ENCODE data around the gene TMEM132C. TPM values are rescaled to one million over a fixed set of nuclear protein-coding genes. Genes with fewer than 3 reads are reported as not detected.

TMEM132C gene
- total RNA-seq, 1 experiment from 2014 or later, result not detected

GRCh38 chr12:128513831-128514230 is 246.9 kb downstream of the TMEM132C start:
- Mint-ChIP-seq H3K27ac (ENCODE audit: low read depth, unreplicated experiment) (no peak overlapping the region), H3K4me3 (ENCODE audit: unreplicated experiment) (no peak overlapping the region), H3K27me3 (ENCODE audit: insufficient read depth, unreplicated experiment) (no peaks in the 10 kb centered on the region), H3K36me3 (ENCODE audit: insufficient read depth, unreplicated experiment) (peaks cover 5% of the 10 kb centered on the region), H3K9me3 (ENCODE audit: unreplicated experiment) (peaks cover 36% of the 10 kb centered on the region), H3K4me1 (ENCODE audit: insufficient read depth, unreplicated experiment) (no peaks in the 10 kb centered on the region)
- POLR2A ChIA-PET, result no interaction called here
- BruUV-seq (replicated peaks), result no TSS peak
- no peak for TF ChIP-seq CTCF (IDR thresholded peaks at IDR 0.05; ENCODE audit: unreplicated experiment)
- intact Hi-C loops (cut with micrococcal nuclease), result no loop called here
- CTCF ChIA-PET, result no interaction called here
- DNase-seq (ENCODE audit: unreplicated experiment), result no peak

- no peak overlapping the region for H3K4me3 Mint-ChIP-seq (ENCODE audit: unreplicated experiment)
- H3K27me3 Mint-ChIP-seq (ENCODE audit: insufficient read depth, unreplicated experiment), result no peaks in the 10 kb centered on the region
- H3K27ac Mint-ChIP-seq (ENCODE audit: low read depth, unreplicated experiment), result no peak overlapping the region
- no peak for DNase-seq (ENCODE audit: unreplicated experiment)
- H3K4me1 Mint-ChIP-seq (ENCODE audit: insufficient read depth, unreplicated experiment), result no peaks in the 10 kb centered on the region
- H3K36me3 Mint-ChIP-seq (ENCODE audit: insufficient read depth, unreplicated experiment), result peaks cover 5% of the 10 kb centered on the region
- no TSS peak for BruUV-seq (replicated peaks)
- peaks cover 27% of the 10 kb centered on the region for H3K9me3 Mint-ChIP-seq (ENCODE audit: unreplicated experiment)
- TF ChIP-seq CTCF (IDR thresholded peaks at IDR 0.05; ENCODE audit: unreplicated experiment), result no peak
- intact Hi-C loops (cut with micrococcal nuclease), result no loop called here
- CTCF ChIA-PET, result no interaction called here
- POLR2A ChIA-PET, result no interaction called here
These were observed 251.7 kb downstream of the TMEM132C start for GRCh38 chr12:128518644-128519043.

GRCh38 chr12:128519426-128519825 is 252.5 kb downstream of the TMEM132C start:
- intact Hi-C loops (cut with micrococcal nuclease), result no loop called here
- no peak overlapping the region for H3K27ac Mint-ChIP-seq (ENCODE audit: low read depth, unreplicated experiment)

GRCh38 chr12:128521981-128522380 is 255.0 kb downstream of the TMEM132C start:
- no TSS peak for BruUV-seq (replicated peaks)
- CTCF ChIA-PET, result interaction anchor here (0.6 kb wide), 1 partner anchor 751 kb away, joined by 3 read pairs; no protein-coding TSS in a partner anchor
- Mint-ChIP-seq H3K4me1 (ENCODE audit: insufficient read depth, unreplicated experiment) (no peaks in the 10 kb centered on the region), H3K9me3 (ENCODE audit: unreplicated experiment) (peaks cover 41% of the 10 kb centered on the region), H3K4me3 (ENCODE audit: unreplicated experiment) (no peak overlapping the region), H3K27ac (ENCODE audit: low read depth, unreplicated experiment) (no peak overlapping the region), H3K36me3 (ENCODE audit: insufficient read depth, unreplicated experiment) (no peaks in the 10 kb centered on the region), H3K27me3 (ENCODE audit: insufficient read depth, unreplicated experiment) (no peaks in the 10 kb centered on the region)
- DNase-seq (ENCODE audit: unreplicated experiment), result no peak
- no peak for TF ChIP-seq CTCF (IDR thresholded peaks at IDR 0.05; ENCODE audit: unreplicated experiment)
- POLR2A ChIA-PET, result no interaction called here
- intact Hi-C loops (cut with micrococcal nuclease), result no loop called here

More at GRCh38 chr12:128519426-128519825, 252.5 kb downstream of the TMEM132C start:
- peaks cover 5% of the 10 kb centered on the region for H3K36me3 Mint-ChIP-seq (ENCODE audit: insufficient read depth, unreplicated experiment)
- no peaks in the 10 kb centered on the region for H3K4me1 Mint-ChIP-seq (ENCODE audit: insufficient read depth, unreplicated experiment)
- BruUV-seq (replicated peaks), result no TSS peak
- peaks cover 27% of the 10 kb centered on the region for H3K9me3 Mint-ChIP-seq (ENCODE audit: unreplicated experiment)
- TF ChIP-seq CTCF (IDR thresholded peaks at IDR 0.05; ENCODE audit: unreplicated experiment), result no peak
- ChIA-PET POLR2A (no interaction called here), CTCF (no interaction called here)
- no peaks in the 10 kb centered on the region for H3K27me3 Mint-ChIP-seq (ENCODE audit: insufficient read depth, unreplicated experiment)
- H3K4me3 Mint-ChIP-seq (ENCODE audit: unreplicated experiment), result no peak overlapping the region
- DNase-seq (ENCODE audit: unreplicated experiment), result no peak
